Measurements from ENCODE around the gene TEX2. TPM values are rescaled to one million over a fixed set of nuclear protein-coding genes. Genes with fewer than 3 reads are reported as not detected.

TEX2 gene
- total and polyA plus RNA-seq, 2 of the 13 experiments (the other 11 are each of a cell fraction or from before 2014, with no cell fraction given): 21.4 to 37.7 TPM

- TF ChIP-seq, protein P1, sequence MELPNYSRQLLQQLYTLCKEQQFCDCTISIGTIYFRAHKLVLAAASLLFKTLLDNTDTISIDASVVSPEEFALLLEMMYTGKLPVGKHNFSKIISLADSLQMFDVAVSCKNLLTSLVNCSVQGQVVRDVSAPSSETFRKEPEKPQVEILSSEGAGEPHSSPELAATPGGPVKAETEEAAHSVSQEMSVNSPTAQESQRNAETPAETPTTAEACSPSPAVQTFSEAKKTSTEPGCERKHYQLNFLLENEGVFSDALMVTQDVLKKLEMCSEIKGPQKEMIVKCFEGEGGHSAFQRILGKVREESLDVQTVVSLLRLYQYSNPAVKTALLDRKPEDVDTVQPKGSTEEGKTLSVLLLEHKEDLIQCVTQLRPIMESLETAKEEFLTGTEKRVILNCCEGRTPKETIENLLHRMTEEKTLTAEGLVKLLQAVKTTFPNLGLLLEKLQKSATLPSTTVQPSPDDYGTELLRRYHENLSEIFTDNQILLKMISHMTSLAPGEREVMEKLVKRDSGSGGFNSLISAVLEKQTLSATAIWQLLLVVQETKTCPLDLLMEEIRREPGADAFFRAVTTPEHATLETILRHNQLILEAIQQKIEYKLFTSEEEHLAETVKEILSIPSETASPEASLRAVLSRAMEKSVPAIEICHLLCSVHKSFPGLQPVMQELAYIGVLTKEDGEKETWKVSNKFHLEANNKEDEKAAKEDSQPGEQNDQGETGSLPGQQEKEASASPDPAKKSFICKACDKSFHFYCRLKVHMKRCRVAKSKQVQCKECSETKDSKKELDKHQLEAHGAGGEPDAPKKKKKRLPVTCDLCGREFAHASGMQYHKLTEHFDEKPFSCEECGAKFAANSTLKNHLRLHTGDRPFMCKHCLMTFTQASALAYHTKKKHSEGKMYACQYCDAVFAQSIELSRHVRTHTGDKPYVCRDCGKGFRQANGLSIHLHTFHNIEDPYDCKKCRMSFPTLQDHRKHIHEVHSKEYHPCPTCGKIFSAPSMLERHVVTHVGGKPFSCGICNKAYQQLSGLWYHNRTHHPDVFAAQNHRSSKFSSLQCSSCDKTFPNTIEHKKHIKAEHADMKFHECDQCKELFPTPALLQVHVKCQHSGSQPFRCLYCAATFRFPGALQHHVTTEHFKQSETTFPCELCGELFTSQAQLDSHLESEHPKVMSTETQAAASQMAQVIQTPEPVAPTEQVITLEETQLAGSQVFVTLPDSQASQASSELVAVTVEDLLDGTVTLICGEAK (IDR thresholded peaks at IDR 0.05): no peak
- TF ChIP-seq, protein P1 (CRISPR knock-in tag; IDR thresholded peaks at IDR 0.05): peak; percentile 15; the same call in 1 of the 2 replicates
- TF ChIP-seq BCL3 (CRISPR knock-in tag; IDR thresholded peaks at IDR 0.05) (no peak), MED8 (CRISPR knock-in tag; IDR thresholded peaks at IDR 0.05; ENCODE audit: insufficient replicate concordance) (no peak), GABPA (IDR thresholded peaks at IDR 0.05; ENCODE audit: low read depth, low read length) (no peak), GABPA (CRISPR knock-in tag; IDR thresholded peaks at IDR 0.05; ENCODE audit: low read depth) (no peak), SIX4 (CRISPR knock-in tag; IDR thresholded peaks at IDR 0.05) (no peak), NCOA1 (CRISPR knock-in tag; IDR thresholded peaks at IDR 0.05) (no peak), ZNF777 (CRISPR knock-in tag; IDR thresholded peaks at IDR 0.05) (peak; percentile 71), SALL1 (CRISPR knock-in tag; IDR thresholded peaks at IDR 0.05) (peak; percentile 77), XRCC5 (optimal IDR thresholded peaks at IDR 0.05; ENCODE audit: low read length) (peak; percentile 50), ZNF670 (CRISPR knock-in tag; IDR thresholded peaks at IDR 0.05; ENCODE audit: borderline replicate concordance) (peak; percentile 56; the same call in 1 of the 2 replicates), SMC3 (IDR thresholded peaks at IDR 0.05; ENCODE audit: low read length) (no peak), ZNF781 (CRISPR knock-in tag; IDR thresholded peaks at IDR 0.05; ENCODE audit: borderline replicate concordance, not compliant biosample characterization) (peak; percentile 66)
- TF ChIP-seq, protein P2, sequence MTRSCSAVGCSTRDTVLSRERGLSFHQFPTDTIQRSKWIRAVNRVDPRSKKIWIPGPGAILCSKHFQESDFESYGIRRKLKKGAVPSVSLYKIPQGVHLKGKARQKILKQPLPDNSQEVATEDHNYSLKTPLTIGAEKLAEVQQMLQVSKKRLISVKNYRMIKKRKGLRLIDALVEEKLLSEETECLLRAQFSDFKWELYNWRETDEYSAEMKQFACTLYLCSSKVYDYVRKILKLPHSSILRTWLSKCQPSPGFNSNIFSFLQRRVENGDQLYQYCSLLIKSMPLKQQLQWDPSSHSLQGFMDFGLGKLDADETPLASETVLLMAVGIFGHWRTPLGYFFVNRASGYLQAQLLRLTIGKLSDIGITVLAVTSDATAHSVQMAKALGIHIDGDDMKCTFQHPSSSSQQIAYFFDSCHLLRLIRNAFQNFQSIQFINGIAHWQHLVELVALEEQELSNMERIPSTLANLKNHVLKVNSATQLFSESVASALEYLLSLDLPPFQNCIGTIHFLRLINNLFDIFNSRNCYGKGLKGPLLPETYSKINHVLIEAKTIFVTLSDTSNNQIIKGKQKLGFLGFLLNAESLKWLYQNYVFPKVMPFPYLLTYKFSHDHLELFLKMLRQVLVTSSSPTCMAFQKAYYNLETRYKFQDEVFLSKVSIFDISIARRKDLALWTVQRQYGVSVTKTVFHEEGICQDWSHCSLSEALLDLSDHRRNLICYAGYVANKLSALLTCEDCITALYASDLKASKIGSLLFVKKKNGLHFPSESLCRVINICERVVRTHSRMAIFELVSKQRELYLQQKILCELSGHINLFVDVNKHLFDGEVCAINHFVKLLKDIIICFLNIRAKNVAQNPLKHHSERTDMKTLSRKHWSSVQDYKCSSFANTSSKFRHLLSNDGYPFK (CRISPR knock-in tag; IDR thresholded peaks at IDR 0.05; ENCODE audit: borderline replicate concordance): peak; percentile 36; the same call in 1 of the 2 replicates
Observed at GRCh38 chr17:64262198-64262999, 661 bp downstream of the TEX2 start (continued).

Data from HepG2 (cell line).